Right lobe of liver (tissue), 6 donors: ENCODE data around the gene NLRP1. TPM values are rescaled to one million over a fixed set of nuclear protein-coding genes. Genes with fewer than 3 reads are reported as not detected.

ENCODE experiments used
- ATAC-seq, 4 donors: fragments of 200-7000 bp; cut with Tn5 transposase; one replicate each; pipeline ENCODE4 v1.9.1; 2020; ENCODE audit warnings: mild to moderate bottlenecking in 4 of 4, moderate library complexity in 4 of 4
- DNase-seq, 3 donors: peaks; one replicate each; pipeline ENCODE4 v3.0.0-alpha.2; 2020
- H3K27ac ChIP-seq, 3 donors: fragments of 200-600 bp; one replicate each; pipeline ENCODE4 v1.8.0; 2022
- H3K27me3 ChIP-seq, 2 donors: fragments of 200-600 bp; one replicate each; pipeline ENCODE4 v1.8.0; 2022
- H3K36me3 ChIP-seq, 4 donors: fragments of 200-600 bp; sonication (generic) in 1 of 4; one replicate each; pipeline versions ENCODE4 v1.5.1 to v1.8.0; 2017 to 2022; ENCODE audit warnings: control low read depth in 1 of 4
- H3K4me1 ChIP-seq, 4 donors: fragments of 200-600 bp; sonication (generic) in 1 of 4; one replicate each; pipeline versions ENCODE4 v1.5.1 to v1.8.0; 2017 to 2022; ENCODE audit warnings: control low read depth in 1 of 4
- H3K4me3 ChIP-seq, 3 donors: fragments of 200-600 bp; one replicate each; pipeline ENCODE4 v1.8.0; 2022
- H3K9me3 ChIP-seq, 4 donors: fragments of 200-600 bp; sonication (generic) in 1 of 4; one replicate each; pipeline versions ENCODE4 v1.5.1 to v1.8.0; 2017 to 2022; ENCODE audit warnings: control low read depth in 1 of 4
- CTCF ChIP-seq, 4 donors: fragments of 200-600 bp in 3 of 4; fragments of 450-650 bp in 1 of 4; IDR thresholded peaks; one replicate each; pipeline versions ENCODE4 v1.5.1 to v1.8.0; 2016 to 2022; ENCODE audit warnings: antibody characterized with exemption in 4 of 4, mild to moderate bottlenecking in 2 of 4
- POLR2A ChIP-seq: fragments of 450-650 bp; IDR thresholded peaks from one replicate; pipeline ENCODE4 v1.6.1; 2017; ENCODE audit warnings: antibody characterized with exemption, mild to moderate bottlenecking
- WGBS: methylation state at CpG from one replicate; pipeline ENCODE4 v1.1.6; 2018; ENCODE audit warnings: low coverage, low lambda C conversion rate; ENCODE audit not compliant: insufficient coverage; ENCODE audit errors: missing lambda C conversion rate; 5-methylcytosine and 5-hydroxymethylcytosine counted together
- intact Hi-C, 2 donors: fragments of 100-400 bp; cut with DNase I; formaldehyde crosslinking; loops; one replicate each; pipeline versions ENCODE4 v1.11.2 to v1.14.1; 2022
- total RNA-seq, 6 experiments: library from RNA; depleted of rRNA in 2 of 6; stranded (reverse); fragments of >200 nt in 2 of 6; fragmentation: NEBNext Ultra II Directional in 3 of 6; extraction: Animal tissue kit (Norgen Biotek cat#: 25700) in 3 of 6; gene quantifications; one replicate each; pipeline versions ENCODE4 v1.1.0 to v1.2.4, GENCODE V29; 2016 to 2023
- donor health status: DM: no; HTN: yes; CAD: no.
- donor health status: DM: no; HTN: no; CAD: no.
- donor health status: DM: no; HTN: no; CAD: no.
- donor health status: DM: no; HTN: yes; CAD: no.
- donor health status: DM: no; HTN: yes; CAD: no.

The NLRP1 gene
- total RNA-seq, 6 experiments from 2014 or later, result 2.5 to 4.7 (median 3.3) TPM

- Histone ChIP-seq H3K27me3 (no peaks in the 10 kb centered on the region), H3K36me3 (no peaks in the 10 kb centered on the region), H3K4me3 (no peak overlapping the region), H3K4me1 (no peaks in the 10 kb centered on the region), H3K9me3 (no peaks in the 10 kb centered on the region), H3K27ac (no peak overlapping the region)
- 17% methylated on average over 1 of the region's 3 CpGs for WGBS
- DNase-seq (no peak), ATAC-seq (no peak)
- TF ChIP-seq CTCF (IDR thresholded peaks at IDR 0.05), result no peak
- TF ChIP-seq POLR2A, result no peak
- intact Hi-C loops, result no loop called here
Measured at GRCh38 chr17:5628262-5628661, 44.0 kb upstream of the NLRP1 start.

GRCh38 chr17:5624211-5624610, 39.9 kb upstream of the NLRP1 start:
- intact Hi-C loops, result no loop called here
- TF ChIP-seq POLR2A, result no peak
- no peak for TF ChIP-seq CTCF (IDR thresholded peaks at IDR 0.05)
- 24% methylated on average over 4 of the region's 4 CpGs for WGBS
- no peaks in the 10 kb centered on the region for H3K27me3 ChIP-seq
- H3K9me3 ChIP-seq, result no peaks in the 10 kb centered on the region
- no peak for ATAC-seq
- DNase-seq, result no peak
- H3K4me3 ChIP-seq, result no peak overlapping the region
- H3K36me3 ChIP-seq, result no peaks in the 10 kb centered on the region
- H3K27ac ChIP-seq, result no peak overlapping the region
- no peaks in the 10 kb centered on the region for H3K4me1 ChIP-seq

GRCh38 chr17:5621729-5622128, 37.4 kb upstream of the NLRP1 start:
- Histone ChIP-seq H3K36me3 (no peaks in the 10 kb centered on the region), H3K27me3 (no peaks in the 10 kb centered on the region), H3K27ac (no peak overlapping the region), H3K9me3 (no peaks in the 10 kb centered on the region), H3K4me1 (no peaks in the 10 kb centered on the region), H3K4me3 (no peak overlapping the region)
- DNase-seq, result no peak
- no peak for ATAC-seq
- TF ChIP-seq POLR2A, result no peak
- TF ChIP-seq CTCF (IDR thresholded peaks at IDR 0.05), result no peak
- 22% methylated on average over 1 of the region's 2 CpGs for WGBS
- intact Hi-C loops, result no loop called here

- H3K9me3 ChIP-seq, result no peaks in the 10 kb centered on the region
- ATAC-seq (no peak), DNase-seq (no peak)
- TF ChIP-seq CTCF (IDR thresholded peaks at IDR 0.05) (no peak), POLR2A (no peak)
- no peaks in the 10 kb centered on the region for H3K27me3 ChIP-seq
- 47% methylated on average over 3 of the region's 4 CpGs for WGBS
- intact Hi-C loops, result no loop called here
- no peak overlapping the region for H3K27ac ChIP-seq
- no peaks in the 10 kb centered on the region for H3K4me1 ChIP-seq
- no peak overlapping the region for H3K4me3 ChIP-seq
- H3K36me3 ChIP-seq, result no peaks in the 10 kb centered on the region
Measured at GRCh38 chr17:5621026-5621425, 36.7 kb upstream of the NLRP1 start.
